PC-9 (cell line): ENCODE data around the gene PGAP3.

ENCODE experiments used
- CTCF ChIP-seq: fragments of 200-600 bp; sonication (generic); conservative IDR thresholded peaks from 2 replicates; pipeline ENCODE4 v1.6.1; 2017; ENCODE audit warnings: mixed run types, antibody characterized with exemption, mild to moderate bottlenecking, moderate library complexity
- EZH2 ChIP-seq: fragments of 200-600 bp; sonication (generic); IDR thresholded peaks from 2 replicates; pipeline ENCODE4 v1.8.0; 2017; ENCODE audit warnings: antibody characterized with exemption, low read depth

- no peak for TF ChIP-seq EZH2
- no peak for TF ChIP-seq CTCF
Observed at GRCh38 chr17:39666601-39667261, 21.1 kb downstream of the PGAP3 start.
